Brain microvascular endothelial cell (primary cell): ENCODE measurements around the gene ASGR1.
"Not testable (repeated sequence)": the region's sequence is repeated elsewhere in the genome, so short reads cannot be mapped to it uniquely, and the experiment has no call there.

Experiments used
- DNase-seq: peaks from one replicate; pipeline ENCODE4 v3.0.0-alpha.2; 2020
- H3K27ac ChIP-seq: fragments of 250-450 bp; sonication (Bioruptor Pico); 2 replicates; pipeline ENCODE4 v1.5.1; 2020; ENCODE audit warnings: mild to moderate bottlenecking, moderate library complexity
- H3K27me3 ChIP-seq: fragments of 250-450 bp; sonication (Bioruptor Pico); replicated peaks from 2 replicates; pipeline ENCODE4 v1.5.1; 2020; ENCODE audit warnings: mild to moderate bottlenecking
- H3K36me3 ChIP-seq: fragments of 250-450 bp; sonication (Bioruptor Pico); replicated peaks from 2 replicates; pipeline ENCODE4 v1.5.1; 2020; ENCODE audit warnings: mild to moderate bottlenecking
- H3K4me3 ChIP-seq: 2 replicates; pipeline ENCODE4 v1.5.1; 2011; ENCODE audit warnings: low read depth, mild to moderate bottlenecking, control low read depth, low read length, moderate library complexity
- CTCF ChIP-seq: IDR thresholded peaks from 2 replicates; pipeline ENCODE4 v1.5.1; 2011; ENCODE audit warnings: low read depth, mild to moderate bottlenecking, moderate library complexity, low read length, control low read depth, inconsistent platforms; ENCODE audit errors: missing control alignments
- in situ Hi-C: cut with HindIII; loops from 2 replicates; pipeline ENCODE4 v1.10.0; 2017; ENCODE audit warnings: low sequenced_read_pairs, low pct_ligation_motif_present

ASGR1 gene

GRCh38 chr17:7173687-7174602 lies 5.2 kb downstream of the ASGR1 start:
- TF ChIP-seq CTCF = peak; percentile 31
- in situ Hi-C loops = no loop called here
- Histone ChIP-seq H3K4me3 (no peak overlapping the region), H3K27ac (no peak overlapping the region), H3K27me3 (no peaks in the 10 kb centered on the region), H3K36me3 (no peaks in the 10 kb centered on the region)
- no peak for DNase-seq

GRCh38 chr17:7172522-7173191 lies 6.5 kb downstream of the ASGR1 start:
- in situ Hi-C loops, H3K27me3 ChIP-seq, H3K36me3 ChIP-seq, H3K4me3 ChIP-seq, H3K27ac ChIP-seq, DNase-seq: not testable (repeated sequence)

GRCh38 chr17:7169565-7169908 lies 9.6 kb downstream of the ASGR1 start:
- H3K4me3 ChIP-seq, H3K27me3 ChIP-seq, H3K36me3 ChIP-seq, DNase-seq, H3K27ac ChIP-seq, in situ Hi-C loops: not testable (repeated sequence)

GRCh38 chr17:7168841-7169564 lies 10.2 kb downstream of the ASGR1 start:
- H3K36me3 ChIP-seq, H3K4me3 ChIP-seq, in situ Hi-C loops, DNase-seq, H3K27ac ChIP-seq, H3K27me3 ChIP-seq: not testable (repeated sequence)

GRCh38 chr17:7167832-7168231 lies 11.3 kb downstream of the ASGR1 start:
- in situ Hi-C loops = no loop called here
- Histone ChIP-seq H3K27ac (no peak overlapping the region), H3K4me3 (no peak overlapping the region), H3K36me3 (no peaks in the 10 kb centered on the region), H3K27me3 (no peaks in the 10 kb centered on the region)
- DNase-seq = no peak
- TF ChIP-seq CTCF = no peak

- no peak for TF ChIP-seq CTCF
- Histone ChIP-seq H3K36me3 (no peaks in the 10 kb centered on the region), H3K27me3 (no peaks in the 10 kb centered on the region), H3K27ac (no peak overlapping the region), H3K4me3 (no peak overlapping the region)
- no peak for DNase-seq
- in situ Hi-C loops = no loop called here
These were observed 12.3 kb downstream of the ASGR1 start for GRCh38 chr17:7166873-7167272.

- DNase-seq, in situ Hi-C loops, H3K36me3 ChIP-seq, H3K27me3 ChIP-seq, H3K4me3 ChIP-seq, H3K27ac ChIP-seq: not testable (repeated sequence)
These were observed 19.6 kb downstream of the ASGR1 start for GRCh38 chr17:7159571-7159970.

- H3K36me3 ChIP-seq, H3K27me3 ChIP-seq, in situ Hi-C loops, H3K27ac ChIP-seq, H3K4me3 ChIP-seq, DNase-seq: not testable (repeated sequence)
These were observed 20.7 kb downstream of the ASGR1 start for GRCh38 chr17:7158424-7158823.
